Measurements from ENCODE around the gene PCDHGC4.

The PCDHGC4 gene

GRCh38 chr5:141532726-141533125 lies 47.9 kb downstream of the PCDHGC4 start:
- DNase-seq = no peak

- DNase-seq = no peak
Measured at GRCh38 chr5:141533897-141534296, 49.1 kb downstream of the PCDHGC4 start.

- no peak for DNase-seq
Measured at GRCh38 chr5:141534492-141535213, 49.8 kb downstream of the PCDHGC4 start.

Data from hematopoietic multipotent progenitor cell treated with erythropoietin and hydrocortisone succinate and interleukin-3 and kit ligand, for 4 days (in vitro differentiated cells).